Lung (tissue), 12 donors: ENCODE measurements around the gene MYO18B. TPM values are rescaled to one million over a fixed set of nuclear protein-coding genes. Genes with fewer than 3 reads are reported as not detected.

ENCODE experiments used
- ATAC-seq: fragments of 200-7000 bp; cut with Tn5 transposase; one replicate; pipeline ENCODE4 v1.9.1; 2020; ENCODE audit warnings: moderate number of reproducible peaks; ENCODE audit not compliant: insufficient read depth, low FRiP score
- DNase-seq, 3 donors: peaks; one replicate each; pipeline ENCODE4 v3.0.0-alpha.2; 2013 to 2017
- H3K27ac ChIP-seq, 2 donors: one replicate each; pipeline ENCODE4 v1.5.1; 2013; ENCODE audit warnings: mild to moderate bottlenecking in 2 of 2, moderate library complexity in 2 of 2, control low read depth in 1 of 2, inconsistent platforms in 1 of 2, low read depth in 1 of 2, low read length in 1 of 2
- H3K27me3 ChIP-seq, 3 donors: one replicate each; pipeline ENCODE4 v1.5.1; 2013; ENCODE audit warnings: low read length in 2 of 3; ENCODE audit not compliant: control insufficient read depth in 3 of 3, insufficient read depth in 3 of 3
- H3K36me3 ChIP-seq, 4 donors: one replicate each; pipeline ENCODE4 v1.5.1; 2013; ENCODE audit warnings: low read length in 4 of 4, mild to moderate bottlenecking in 1 of 4, moderate library complexity in 1 of 4; ENCODE audit not compliant: control insufficient read depth in 4 of 4, insufficient read depth in 4 of 4
- H3K4me1 ChIP-seq, 5 donors: one replicate each; pipeline ENCODE4 v1.5.1; 2013; ENCODE audit warnings: low read length in 5 of 5, mild to moderate bottlenecking in 2 of 5, moderate library complexity in 1 of 5; ENCODE audit not compliant: control insufficient read depth in 5 of 5, insufficient read depth in 5 of 5
- H3K4me3 ChIP-seq: one replicate; pipeline ENCODE4 v1.5.1; 2013; ENCODE audit warnings: mild to moderate bottlenecking, control low read depth, moderate library complexity
- H3K9ac ChIP-seq, 2 donors: one replicate each; pipeline ENCODE4 v1.5.1; 2013; ENCODE audit warnings: low read length in 2 of 2, control low read depth in 1 of 2; ENCODE audit not compliant: insufficient read depth in 1 of 2
- H3K9me3 ChIP-seq, 4 donors: one replicate each; pipeline ENCODE4 v1.5.1; 2013; ENCODE audit warnings: low read length in 3 of 4, mild to moderate bottlenecking in 1 of 4, moderate library complexity in 1 of 4; ENCODE audit not compliant: control insufficient read depth in 4 of 4, insufficient read depth in 3 of 4
- CTCF ChIP-seq: IDR thresholded peaks from 2 replicates; pipeline ENCODE4 v1.5.1; 2012; ENCODE audit warnings: mild to moderate bottlenecking; ENCODE audit errors: control extremely low read depth, extremely low read depth
- whole genome bisulfite sequencing, 2 donors: extraction: QIAGEN DNeasy Blood & Tissue Kit; methylation state at CpG; one replicate each; pipeline ENCODE4 v1.1.7; 2013; 5-methylcytosine and 5-hydroxymethylcytosine counted together
- polyA plus RNA-seq, 2 donors: library from polyadenylated mRNA; stranded (reverse); fragments of 200-250 nt; gene quantifications; one replicate each; pipeline ENCODE4 v1.2.1, GENCODE V29; 2013
- total RNA-seq, 2 donors: library from RNA; depleted of rRNA in 1 of 2; stranded (reverse); fragments of >200 nt in 1 of 2; gene quantifications; one replicate each; pipeline ENCODE4 v1.2.1, GENCODE V29; 2014 to 2021
- donor health status: control.
- donor health status: control.
- donor health status: Bipolar disorder and iron deficiency.
- donor health status: healthy.
- donor health status: DM: yes; HTN: yes; CAD: no.

MYO18B gene
- total and polyA plus RNA-seq, 4 donors: 0.02 to 0.71 (median 0.07) TPM

GRCh38 chr22:25900880-25901279, 158.9 kb downstream of the MYO18B start:
- Histone ChIP-seq H3K4me1 (no peaks in the 10 kb centered on the region), H3K4me3 (no peak overlapping the region), H3K27me3 (no peaks in the 10 kb centered on the region), H3K27ac (no peak overlapping the region), H3K36me3 (peaks cover 0 to 33% (median 0%) of the 10 kb centered on the region in 4 donors), H3K9me3 (peaks cover 0 to 6% (median 0%) of the 10 kb centered on the region in 4 donors), H3K9ac (no peak overlapping the region)
- WGBS, 2 donors: 85 to 88% methylated on average over 4 of the region's 4 CpGs
- no peak for ATAC-seq
- TF ChIP-seq CTCF: no peak
- no peak for DNase-seq

GRCh38 chr22:25902402-25902801, 160.4 kb downstream of the MYO18B start:
- no peak overlapping the region for H3K4me3 ChIP-seq
- no peak overlapping the region for H3K9ac ChIP-seq
- ATAC-seq: no peak
- DNase-seq: no peak
- no peak overlapping the region for H3K27ac ChIP-seq
- peaks cover 0 to 34% (median 0%) of the 10 kb centered on the region in 4 donors for H3K36me3 ChIP-seq
- H3K4me1 ChIP-seq: no peaks in the 10 kb centered on the region
- H3K9me3 ChIP-seq: peaks cover 0 to 6% (median 0%) of the 10 kb centered on the region in 4 donors
- no peaks in the 10 kb centered on the region for H3K27me3 ChIP-seq
- TF ChIP-seq CTCF: no peak
- 71 to 73% methylated on average over 8 of the region's 8 CpGs for WGBS, 2 donors

- ATAC-seq (no peak), DNase-seq (no peak)
- H3K4me3 ChIP-seq: no peak overlapping the region
- TF ChIP-seq CTCF: no peak
- H3K4me1 ChIP-seq: no peaks in the 10 kb centered on the region
- no peak overlapping the region for H3K9ac ChIP-seq
- WGBS, 2 donors: 46 to 47% methylated on average over 6 of the region's 6 CpGs
- no peak overlapping the region for H3K27ac ChIP-seq
- no peaks in the 10 kb centered on the region for H3K27me3 ChIP-seq
- peaks cover 0 to 29% (median 0%) of the 10 kb centered on the region in 4 donors for H3K36me3 ChIP-seq
- peaks cover 0 to 5% (median 0%) of the 10 kb centered on the region in 4 donors for H3K9me3 ChIP-seq
Measured at GRCh38 chr22:25903294-25903693, 161.3 kb downstream of the MYO18B start.

GRCh38 chr22:25908212-25908611, 166.2 kb downstream of the MYO18B start:
- no peak for TF ChIP-seq CTCF
- H3K27me3 ChIP-seq: peaks cover 0 to 6% (median 4%) of the 10 kb centered on the region in 3 donors
- no peak overlapping the region for H3K4me3 ChIP-seq
- peaks cover 0 to 43% (median 0%) of the 10 kb centered on the region in 4 donors for H3K36me3 ChIP-seq
- peaks cover 0 to 1% (median 0%) of the 10 kb centered on the region in 5 donors for H3K4me1 ChIP-seq
- ATAC-seq: no peak
- WGBS, 2 donors: 89 to 90% methylated on average over 13 of the region's 13 CpGs
- no peak for DNase-seq
- H3K9ac ChIP-seq: no peak overlapping the region
- no peak overlapping the region for H3K27ac ChIP-seq
- peaks cover 0 to 7% (median 0%) of the 10 kb centered on the region in 4 donors for H3K9me3 ChIP-seq
